DMS53 (cell line): Measurements from ENCODE around the gene ABHD12B.
A peak's percentile ranks its signal among the peaks of the same experiment; 100 is the strongest.
"Not testable (repeated sequence)": the region's sequence is repeated elsewhere in the genome, so short reads cannot be mapped to it uniquely, and the experiment has no call there.

Experiments used
- DNase-seq: peaks from one replicate; lab custom pipeline; 2025; lab: John Stamatoyannopoulos, UW

ABHD12B gene

DNA sequence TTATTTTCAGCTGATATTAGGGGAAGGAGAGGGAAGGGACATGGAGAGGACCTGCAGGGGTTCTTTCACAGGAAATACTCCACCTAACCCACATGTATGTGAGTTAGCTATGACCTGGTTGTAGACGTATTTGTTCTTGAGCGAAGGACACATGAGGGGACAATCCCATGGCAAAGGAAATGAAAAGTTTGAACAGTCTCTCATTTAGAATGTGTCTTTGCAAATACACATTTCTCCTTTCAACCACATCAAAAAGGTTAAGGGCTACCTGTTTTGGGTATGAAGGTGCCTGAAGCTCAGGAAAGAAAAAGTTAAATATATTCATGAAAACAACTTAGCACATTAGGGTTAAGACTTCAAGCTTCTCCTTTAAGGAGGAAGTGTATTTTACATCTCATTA, 65.0 kb downstream of the ABHD12B start:
- no peak for DNase-seq

DNA sequence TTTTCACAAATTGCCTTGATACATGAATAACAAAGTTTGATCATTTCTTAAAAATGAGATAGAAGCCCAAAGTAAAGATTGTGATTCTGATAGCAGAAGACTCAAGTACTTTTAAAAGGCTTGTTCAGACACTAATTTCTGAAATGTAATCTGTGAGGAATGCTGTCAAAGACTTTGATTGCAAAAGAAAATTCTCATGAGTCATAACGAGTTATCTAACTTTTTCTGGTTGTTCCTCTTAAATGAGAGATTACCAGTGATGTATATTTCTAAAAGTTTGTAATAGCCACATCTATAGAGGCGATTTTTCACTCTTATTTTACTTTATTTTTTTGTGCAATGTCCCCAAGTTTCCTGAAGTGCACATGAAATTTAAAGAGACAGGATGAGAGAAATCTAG, 65.5 kb downstream of the ABHD12B start:
- DNase-seq = no peak

DNA sequence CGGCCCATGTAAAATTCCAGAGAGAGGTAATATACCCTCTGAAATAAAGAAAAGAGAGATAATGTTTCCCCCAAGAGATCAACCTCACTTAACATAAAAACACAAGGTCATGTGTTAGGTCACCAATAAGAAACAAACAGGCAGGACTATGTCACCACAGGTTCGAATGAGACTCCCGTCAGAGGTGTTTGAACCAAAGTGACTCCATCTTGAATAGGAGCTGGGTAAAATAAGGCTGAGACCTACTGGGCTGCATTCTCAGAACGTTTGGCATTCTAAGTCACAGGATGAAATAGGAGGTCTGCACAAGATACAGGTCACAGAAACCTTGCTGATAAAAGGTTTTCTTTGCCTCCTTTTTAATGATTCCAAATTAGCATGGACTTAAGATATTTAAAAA, 65.9 kb downstream of the ABHD12B start:
- DNase-seq = no peak

DNA sequence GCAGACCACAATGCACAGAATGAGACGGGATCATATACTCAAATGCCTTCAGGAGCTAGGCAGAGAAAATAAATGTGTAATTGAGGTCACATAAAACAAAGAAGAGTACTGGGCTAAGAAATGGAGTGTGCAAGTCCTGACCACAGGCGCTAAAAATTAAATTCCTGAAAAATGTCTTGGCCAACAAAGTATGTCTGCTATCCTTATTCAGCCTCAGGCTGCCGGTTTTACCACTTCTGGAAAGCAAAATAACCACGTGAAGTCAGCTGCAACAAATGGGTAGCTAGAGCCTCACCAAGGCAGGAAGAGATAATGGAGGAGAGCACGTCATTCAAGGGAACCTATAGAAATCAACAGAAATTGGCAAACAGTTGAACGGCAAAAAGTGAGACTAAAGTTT, 69.3 kb downstream of the ABHD12B start:
- DNase-seq = no peak

DNA sequence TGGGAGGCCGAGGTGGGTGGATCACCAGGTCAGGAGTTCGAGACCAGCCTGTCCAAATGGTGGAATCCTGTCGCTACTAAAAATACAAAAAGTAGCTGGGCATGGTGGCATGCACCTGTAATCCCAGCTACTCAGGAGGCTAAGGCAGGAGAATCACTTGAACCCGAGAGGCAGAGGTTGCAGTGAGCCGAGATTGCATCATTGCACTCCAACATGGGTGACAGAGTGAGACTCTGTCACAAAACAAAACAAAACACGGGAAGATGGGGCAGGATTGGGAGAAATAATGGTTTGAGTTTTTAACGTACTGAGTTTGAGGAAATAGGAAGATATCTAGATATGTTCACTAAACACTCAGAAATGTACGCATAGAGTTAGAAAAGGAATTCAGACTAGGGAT, 69.8 kb downstream of the ABHD12B start:
- not testable (repeated sequence) for DNase-seq

GRCh38 chr14:50943261-50943942, 71.5 kb downstream of the ABHD12B start:
- no peak for DNase-seq

DNA sequence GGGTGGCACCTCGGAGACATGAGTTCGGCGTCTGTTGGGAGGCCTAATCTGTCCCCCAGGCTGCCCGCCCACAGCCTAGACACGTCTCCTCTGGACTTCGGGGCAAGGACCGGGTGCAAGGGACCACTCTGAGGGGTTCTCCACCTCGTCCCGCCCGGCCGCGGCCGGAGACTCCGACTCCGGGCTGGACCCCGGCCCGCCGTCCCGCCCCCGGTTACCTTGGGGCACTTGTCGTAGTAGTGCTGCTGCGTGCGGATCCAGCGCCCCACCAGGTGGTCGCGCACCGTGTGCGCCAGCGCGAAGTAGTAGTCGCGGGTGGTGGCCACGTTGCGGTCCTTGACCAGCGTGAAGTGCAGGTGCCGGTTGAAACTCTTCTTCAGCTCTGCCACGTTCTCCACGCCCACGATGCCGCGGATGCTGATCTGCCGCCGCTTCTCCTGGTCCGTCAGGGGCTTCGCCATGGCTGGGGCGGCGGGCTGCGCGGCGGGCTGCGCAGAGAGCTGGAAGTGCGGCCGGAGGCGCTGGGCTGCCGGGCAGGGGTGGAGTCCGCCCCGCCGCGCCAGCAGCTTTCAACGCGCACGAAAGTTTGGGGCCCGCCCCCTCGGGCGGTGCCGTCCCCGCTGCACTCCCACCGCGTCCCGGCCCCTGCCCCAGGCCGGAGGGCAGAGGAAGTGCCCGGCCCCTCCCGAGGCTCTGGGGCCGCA, 72.2 kb downstream of the ABHD12B start, which contains the start of gene PYGL:
PYGL (minus strand) TSS at position 541 of the 704 bp plus-strand sequence; CDS start at position 461, 80 bp downstream.
- DNase-seq = peak; percentile 66

DNA sequence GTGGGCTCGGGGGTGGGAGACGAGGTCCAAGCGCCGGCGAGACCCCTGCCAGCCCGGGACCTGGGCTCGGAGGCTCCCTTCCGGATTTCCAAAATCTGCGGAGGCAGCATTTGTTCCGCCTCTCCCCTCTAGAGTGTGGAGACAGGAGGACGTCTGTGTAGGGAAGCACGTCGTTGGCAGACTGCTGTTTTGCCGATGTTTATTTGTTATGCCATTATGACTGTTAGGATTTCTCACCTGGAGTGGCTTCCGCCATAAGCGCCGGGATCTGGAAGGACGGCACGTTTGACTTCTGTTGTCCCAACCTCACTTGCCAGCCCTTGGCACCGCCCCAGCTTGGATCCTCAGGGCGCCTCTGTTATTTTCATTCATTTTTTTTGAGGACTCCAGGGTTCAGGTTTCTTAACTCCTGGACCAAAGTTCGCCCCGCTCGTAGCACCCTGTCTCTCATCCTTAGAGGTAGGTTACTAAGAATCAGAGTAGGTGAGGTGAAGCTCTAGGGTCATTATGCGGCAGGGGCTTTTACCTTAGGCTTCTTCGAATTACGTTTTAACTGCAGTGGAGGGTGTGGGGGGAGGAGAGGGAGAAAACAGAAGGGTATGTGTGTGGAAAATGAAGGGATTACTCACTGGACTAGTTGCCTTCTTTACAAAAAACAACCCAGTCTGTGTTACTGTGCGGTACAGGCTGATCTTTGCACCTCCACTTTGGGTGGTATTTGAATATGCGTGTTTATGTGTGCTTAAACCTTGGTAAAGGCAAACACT, 73.0 kb downstream of the ABHD12B start:
- DNase-seq = peak; percentile 72

GRCh38 chr14:50946234-50946935, 74.5 kb downstream of the ABHD12B start:
- DNase-seq = no peak

- DNase-seq = no peak
Observed at GRCh38 chr14:50947446-50947845, 75.6 kb downstream of the ABHD12B start.

DNA sequence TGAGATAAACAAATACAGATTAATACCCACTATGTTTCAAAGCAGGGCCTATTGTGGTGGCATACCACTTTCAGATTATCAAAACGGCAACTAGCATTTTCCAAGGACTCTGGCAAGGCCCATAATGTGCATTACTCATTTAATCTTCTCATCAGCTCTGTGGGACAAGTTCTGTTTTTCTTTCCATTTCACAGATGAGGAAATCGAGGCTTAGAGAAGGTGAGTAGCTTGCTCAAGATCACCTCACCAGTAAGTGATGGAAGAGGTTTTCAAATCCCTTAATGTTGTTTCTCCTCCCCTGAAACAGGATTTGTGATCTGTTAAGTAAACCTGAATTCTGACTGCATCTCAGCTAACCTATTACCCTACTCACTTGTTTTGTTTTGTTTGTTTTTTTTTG, 76.4 kb downstream of the ABHD12B start:
- no peak for DNase-seq

DNA sequence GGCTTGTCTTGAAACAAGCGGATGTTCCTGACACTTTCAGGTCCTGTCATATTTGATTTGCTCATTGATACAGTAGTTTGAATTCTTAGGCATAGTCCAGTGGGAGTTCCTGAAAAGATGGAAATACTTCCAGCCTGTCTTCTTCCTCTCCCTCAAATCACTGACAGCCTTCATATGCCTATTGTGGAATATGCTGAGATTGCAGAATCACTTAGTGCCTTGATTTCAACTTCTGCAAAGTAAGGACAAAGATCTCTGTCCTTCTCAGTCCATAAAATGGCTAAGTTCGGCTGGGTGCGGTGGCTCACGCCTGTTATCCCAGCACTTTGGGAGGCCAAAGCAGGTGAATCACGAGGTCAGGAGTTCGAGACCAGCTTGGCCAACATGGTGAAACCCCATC, 79.2 kb downstream of the ABHD12B start:
- no peak for DNase-seq

- DNase-seq = no peak
Observed at GRCh38 chr14:50953502-50953901, 81.6 kb downstream of the ABHD12B start.
